Measurements from ENCODE around the gene SERGEF.

- no peak for TF ChIP-seq CTCF (IDR thresholded peaks at IDR 0.05)
- no peak for TF ChIP-seq POLR2A (IDR thresholded peaks at IDR 0.05)
These were observed 245.5 kb downstream of the SERGEF start for GRCh38 chr11:17767301-17767885.
